ENCODE measurements around the gene CLIC1. TPM values are rescaled to one million over a fixed set of nuclear protein-coding genes. Genes with fewer than 3 reads are reported as not detected.
A peak's percentile ranks its signal among the peaks of the same experiment; 100 is the strongest.

The CLIC1 gene
- total and polyA plus RNA-seq, 2 donors (not counting 1 experiment from before 2014, with no cell fraction given) = 216 to 290 TPM

DNA sequence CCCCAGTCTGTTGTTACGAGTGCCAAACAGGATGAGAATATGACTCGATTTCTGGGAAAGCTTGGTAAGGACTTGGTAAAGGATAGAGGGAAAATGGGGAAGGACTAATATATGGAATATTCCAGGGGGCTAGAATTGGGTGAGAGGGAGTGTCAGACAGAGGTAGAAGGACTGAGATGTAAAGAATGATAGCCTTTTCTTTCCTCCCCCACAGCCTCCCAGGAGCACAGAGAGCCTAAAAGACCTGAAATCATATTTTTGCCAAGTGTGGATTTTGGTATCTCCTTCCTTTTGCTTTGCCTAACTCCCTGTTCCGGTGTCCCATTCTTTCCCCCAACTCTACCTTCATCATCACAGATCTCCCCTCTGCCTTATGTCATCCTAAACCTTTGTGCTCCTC, 6.6 kb upstream of the CLIC1 start:
- H3K9me3 ChIP-seq (ENCODE audit: control extremely low read depth in 1 of 3, control insufficient read depth in 2 of 3, insufficient read depth in 1 of 3, low read length in 2 of 3) = no peaks in the 10 kb centered on the region
- H3K4me3 ChIP-seq (ENCODE audit: control extremely low read depth in 1 of 5, extremely low read depth in 1 of 5, insufficient read depth in 1 of 5, low read depth in 2 of 5, low read length in 4 of 5) = no peak overlapping the region
- WGBS (ENCODE audit: insufficient coverage) = 100% methylated on average over 2 of the region's 3 CpGs
- no peaks in the 10 kb centered on the region for H4K20me1 ChIP-seq (ENCODE audit: control insufficient read depth, insufficient read depth, low read length, poor library complexity, severe bottlenecking)
- H3K4me2 ChIP-seq (replicated peaks; ENCODE audit: low read depth, low read length, poor library complexity, severe bottlenecking) = no peak overlapping the region
- H3K27ac ChIP-seq (ENCODE audit: low read length in 2 of 2) = no peak overlapping the region
- H3K27me3 ChIP-seq (replicated peaks in 1 of 4; ENCODE audit: control extremely low read depth in 1 of 4, control insufficient read depth in 3 of 4, insufficient read depth in 4 of 4, low read length in 3 of 4) = no peaks in the 10 kb centered on the region
- Mint-ChIP-seq H3K27me3 (no peaks in the 10 kb centered on the region), H3K27ac (no peak overlapping the region), H3K4me1 (peaks cover 34% of the 10 kb centered on the region), H3K4me3 (no peak overlapping the region), H3K9me3 (ENCODE audit: insufficient read depth) (no peaks in the 10 kb centered on the region)
- no peak overlapping the region for H3K9ac ChIP-seq (ENCODE audit: low read length)
- ATAC-seq (ENCODE audit: low read depth) (no peak), DNase-seq (no peak)
- peaks cover 19% of the 10 kb centered on the region for H3K79me2 ChIP-seq (ENCODE audit: control insufficient read depth, insufficient read depth, low read length)
- peaks cover 4% of the 10 kb centered on the region in 2 experiments for H3K36me3 ChIP-seq (replicated peaks in 1 of 2; ENCODE audit: control extremely low read depth in 1 of 2, control insufficient read depth in 1 of 2, extremely low read depth in 1 of 2, insufficient read depth in 2 of 2, low read length in 1 of 2)
- POLR2A ChIA-PET = no interaction called here
- CTCF ChIA-PET = no interaction called here
- intact Hi-C loops (cut with micrococcal nuclease) = no loop called here
- H2AFZ ChIP-seq (ENCODE audit: insufficient read depth, low read depth, low read length, poor library complexity, severe bottlenecking) = no peak overlapping the region
- TF ChIP-seq CTCF (IDR thresholded peaks at IDR 0.05) = no peak
- TF ChIP-seq EZH2 (IDR thresholded peaks at IDR 0.05; ENCODE audit: borderline replicate concordance, insufficient read depth, low read depth, low read length, poor library complexity, severe bottlenecking) = no peak
- H3K4me1 ChIP-seq (ENCODE audit: control insufficient read depth in 2 of 2, insufficient read depth in 2 of 2, low read length in 2 of 2) = peaks cover 24 to 25% of the 10 kb centered on the region in 2 donors

GRCh38 chr6:31741815-31742214, 5.5 kb upstream of the CLIC1 start:
- H3K27ac Mint-ChIP-seq = no peak overlapping the region
- Histone ChIP-seq H3K4me3 (ENCODE audit: control extremely low read depth in 1 of 5, extremely low read depth in 1 of 5, insufficient read depth in 1 of 5, low read depth in 2 of 5, low read length in 4 of 5) (no peak overlapping the region), H3K27me3 (replicated peaks in 1 of 4; ENCODE audit: control extremely low read depth in 1 of 4, control insufficient read depth in 3 of 4, insufficient read depth in 4 of 4, low read length in 3 of 4) (no peaks in the 10 kb centered on the region), H2AFZ (ENCODE audit: insufficient read depth, low read depth, low read length, poor library complexity, severe bottlenecking) (no peak overlapping the region), H3K79me2 (ENCODE audit: control insufficient read depth, insufficient read depth, low read length) (peaks cover 21% of the 10 kb centered on the region), H3K36me3 (replicated peaks in 1 of 2; ENCODE audit: control extremely low read depth in 1 of 2, control insufficient read depth in 1 of 2, extremely low read depth in 1 of 2, insufficient read depth in 2 of 2, low read length in 1 of 2) (peaks cover 0 to 4% of the 10 kb centered on the region in 2 experiments), H3K9me3 (ENCODE audit: control extremely low read depth in 1 of 3, control insufficient read depth in 2 of 3, insufficient read depth in 1 of 3, low read length in 2 of 3) (no peaks in the 10 kb centered on the region), H3K9ac (ENCODE audit: low read length) (no peak overlapping the region), H3K4me2 (replicated peaks; ENCODE audit: low read depth, low read length, poor library complexity, severe bottlenecking) (no peak overlapping the region), H4K20me1 (ENCODE audit: control insufficient read depth, insufficient read depth, low read length, poor library complexity, severe bottlenecking) (no peaks in the 10 kb centered on the region), H3K4me1 (ENCODE audit: control insufficient read depth in 2 of 2, insufficient read depth in 2 of 2, low read length in 2 of 2) (peaks cover 35% of the 10 kb centered on the region in 2 donors), H3K27ac (ENCODE audit: low read length in 2 of 2) (no peak overlapping the region)
- ChIA-PET CTCF (interaction anchor here (1.0 to 7.8 kb wide), 5 partner anchors 13 to 48 kb away, joined by 4 to 90 read pairs (median 34); partner anchors contain the start of genes DDAH2 and VWA7), POLR2A (interaction anchor here (0.6 to 0.7 kb wide), 2 partner anchors 30 to 350 kb away, joined by 3 read pairs; no protein-coding TSS in a partner anchor)
- peaks cover 44% of the 10 kb centered on the region for H3K4me1 Mint-ChIP-seq
- H3K27me3 Mint-ChIP-seq = no peaks in the 10 kb centered on the region
- H3K9me3 Mint-ChIP-seq (ENCODE audit: insufficient read depth) = no peaks in the 10 kb centered on the region
- TF ChIP-seq EZH2 (IDR thresholded peaks at IDR 0.05; ENCODE audit: borderline replicate concordance, insufficient read depth, low read depth, low read length, poor library complexity, severe bottlenecking) = no peak
- 100% methylated on average over 1 of the region's 2 CpGs for WGBS (ENCODE audit: insufficient coverage)
- H3K4me3 Mint-ChIP-seq = peak overlapping the region; percentile 97
- ATAC-seq (ENCODE audit: low read depth) = no peak
- DNase-seq = no peak
- intact Hi-C loops (cut with micrococcal nuclease) = no loop called here
